ENCODE measurements around the gene MAPT. TPM values are rescaled to one million over a fixed set of nuclear protein-coding genes. Genes with fewer than 3 reads are reported as not detected.
"Not testable (repeated sequence)": the region's sequence is repeated elsewhere in the genome, so short reads cannot be mapped to it uniquely, and the experiment has no call there.

Gene MAPT
- total RNA-seq, 2 experiments from 2014 or later = 1.5 to 1.8 TPM

GRCh38 chr17:45949755-45950320 lies 55.5 kb downstream of the MAPT start:
- DNase-seq = no peak
- Mint-ChIP-seq H3K27me3 (peaks cover 14% of the 10 kb centered on the region), H3K4me3 (no peak overlapping the region), H3K4me1 (ENCODE audit: low read depth) (peaks cover 11% of the 10 kb centered on the region), H3K27ac (no peak overlapping the region), H3K36me3 (no peaks in the 10 kb centered on the region), H3K9me3 (no peaks in the 10 kb centered on the region)
- CTCF ChIA-PET = interaction anchor here (0.6 to 3.0 kb wide), 30 partner anchors 8 to 327 kb away, joined by 3 to 15 read pairs (median 4); partner anchors contain the start of gene MAPT
- intact Hi-C loops (cut with micrococcal nuclease) = no loop called here
- POLR2A ChIA-PET = no interaction called here

- Mint-ChIP-seq H3K4me1 (ENCODE audit: low read depth) (peaks cover 11% of the 10 kb centered on the region), H3K27ac (no peak overlapping the region), H3K36me3 (no peaks in the 10 kb centered on the region), H3K9me3 (no peaks in the 10 kb centered on the region), H3K27me3 (peaks cover 14% of the 10 kb centered on the region), H3K4me3 (no peak overlapping the region)
- no peak for DNase-seq
- ChIA-PET POLR2A (no interaction called here), CTCF (no interaction called here)
- intact Hi-C loops (cut with micrococcal nuclease) = no loop called here
These were observed 56.5 kb downstream of the MAPT start for GRCh38 chr17:45950888-45951287.

DNA sequence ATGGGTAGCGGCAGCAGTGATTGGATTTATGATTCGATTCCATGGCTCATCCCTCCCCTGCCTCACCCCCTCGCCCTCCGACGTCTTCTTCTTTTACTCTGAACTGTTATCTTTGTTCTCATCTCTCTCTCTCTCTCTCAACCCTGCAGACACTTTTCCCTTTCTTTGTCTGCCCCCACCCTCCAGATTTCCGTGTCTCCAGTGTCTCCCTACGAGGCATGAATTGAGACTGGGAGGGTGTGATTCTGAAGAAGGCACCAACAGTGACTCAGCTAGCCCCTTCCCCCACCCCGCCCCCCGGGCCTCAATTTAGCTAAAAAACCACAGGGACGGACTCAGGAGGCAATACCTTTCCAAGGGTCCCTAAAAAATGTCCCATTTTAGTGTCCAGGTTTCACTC lies 57.0 kb downstream of the MAPT start:
- DNase-seq = no peak
- H3K36me3 Mint-ChIP-seq = no peaks in the 10 kb centered on the region
- ChIA-PET POLR2A (no interaction called here), CTCF (no interaction called here)
- intact Hi-C loops (cut with micrococcal nuclease) = no loop called here
- H3K9me3 Mint-ChIP-seq = no peaks in the 10 kb centered on the region
- H3K27ac Mint-ChIP-seq = no peak overlapping the region
- peaks cover 14% of the 10 kb centered on the region for H3K27me3 Mint-ChIP-seq
- H3K4me1 Mint-ChIP-seq (ENCODE audit: low read depth) = peaks cover 11% of the 10 kb centered on the region
- H3K4me3 Mint-ChIP-seq = no peak overlapping the region

- POLR2A ChIA-PET = no interaction called here
These were observed 57.6 kb downstream of the MAPT start for GRCh38 chr17:45951941-45952340.

DNA sequence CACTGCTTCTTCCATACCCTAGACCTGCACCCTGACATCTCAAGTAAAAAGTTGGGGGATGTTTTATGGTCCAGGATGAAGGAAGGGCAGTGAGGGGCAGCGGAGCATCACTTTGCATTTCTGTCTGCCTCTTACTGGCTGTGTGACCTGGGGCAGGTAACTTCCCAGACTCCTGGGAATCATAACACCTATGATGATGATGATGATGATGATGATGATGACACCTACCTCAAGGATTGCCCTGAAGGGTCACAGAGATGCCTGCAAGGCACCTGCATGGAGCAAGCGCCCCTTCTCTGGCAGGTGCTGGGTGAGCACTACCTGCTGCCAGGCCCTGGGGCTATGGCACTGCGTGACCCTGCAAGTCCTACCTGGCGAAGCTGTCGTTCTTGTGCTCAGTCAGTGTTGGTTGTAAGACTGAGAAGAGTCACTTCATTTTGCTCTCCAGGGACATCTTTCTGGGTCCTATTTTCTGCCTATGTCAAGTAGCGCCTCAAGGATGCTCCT lies 58.5 kb downstream of the MAPT start:
- Mint-ChIP-seq H3K27ac (no peak overlapping the region), H3K27me3 (peaks cover 14% of the 10 kb centered on the region), H3K4me3 (no peak overlapping the region), H3K4me1 (ENCODE audit: low read depth) (peaks cover 11% of the 10 kb centered on the region), H3K36me3 (no peaks in the 10 kb centered on the region), H3K9me3 (no peaks in the 10 kb centered on the region)
- ChIA-PET CTCF (no interaction called here), POLR2A (no interaction called here)
- no peak for DNase-seq
- intact Hi-C loops (cut with micrococcal nuclease) = no loop called here

More at GRCh38 chr17:45951941-45952340, 57.6 kb downstream of the MAPT start:
- no peak overlapping the region for H3K27ac Mint-ChIP-seq
- no peaks in the 10 kb centered on the region for H3K9me3 Mint-ChIP-seq
- H3K36me3 Mint-ChIP-seq = no peaks in the 10 kb centered on the region
- intact Hi-C loops (cut with micrococcal nuclease) = no loop called here
- H3K27me3 Mint-ChIP-seq = peaks cover 14% of the 10 kb centered on the region
- peaks cover 11% of the 10 kb centered on the region for H3K4me1 Mint-ChIP-seq (ENCODE audit: low read depth)
- DNase-seq = no peak
- H3K4me3 Mint-ChIP-seq = no peak overlapping the region
- CTCF ChIA-PET = no interaction called here

DNA sequence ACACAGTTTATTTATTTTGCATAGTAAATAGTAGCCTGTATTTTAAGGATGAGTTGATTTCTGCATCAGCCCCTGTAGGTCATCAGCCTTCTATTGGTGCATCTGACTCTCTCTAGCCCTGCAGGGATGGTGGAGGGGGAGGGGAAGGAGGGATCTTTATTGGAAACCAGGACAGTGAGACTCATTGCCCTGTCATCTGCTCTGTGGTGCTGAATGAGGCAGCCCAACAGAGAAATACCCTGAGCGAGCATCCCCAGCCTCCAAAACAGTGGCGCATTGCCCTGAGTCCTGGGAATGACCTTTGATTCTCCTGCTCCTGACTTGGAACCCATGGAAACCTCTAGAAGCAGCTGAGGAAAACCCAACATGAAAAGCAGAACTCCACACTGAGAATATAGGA lies 59.2 kb downstream of the MAPT start:
- no peaks in the 10 kb centered on the region for H3K9me3 Mint-ChIP-seq
- no peak overlapping the region for H3K27ac Mint-ChIP-seq
- POLR2A ChIA-PET = no interaction called here
- no peak overlapping the region for H3K4me3 Mint-ChIP-seq
- peaks cover 14% of the 10 kb centered on the region for H3K27me3 Mint-ChIP-seq
- CTCF ChIA-PET = no interaction called here
- intact Hi-C loops (cut with micrococcal nuclease) = no loop called here
- no peak for DNase-seq
- H3K36me3 Mint-ChIP-seq = no peaks in the 10 kb centered on the region
- peaks cover 9% of the 10 kb centered on the region for H3K4me1 Mint-ChIP-seq (ENCODE audit: low read depth)

- H3K4me1 Mint-ChIP-seq (ENCODE audit: low read depth) = no peaks in the 10 kb centered on the region
- no peaks in the 10 kb centered on the region for H3K36me3 Mint-ChIP-seq
- H3K27me3 Mint-ChIP-seq = peaks cover 7% of the 10 kb centered on the region
- ChIA-PET CTCF (no interaction called here), POLR2A (no interaction called here)
- no peaks in the 10 kb centered on the region for H3K9me3 Mint-ChIP-seq
- H3K4me3 Mint-ChIP-seq = no peak overlapping the region
- DNase-seq = no peak
- intact Hi-C loops (cut with micrococcal nuclease) = no loop called here
- H3K27ac Mint-ChIP-seq = no peak overlapping the region
These were observed 60.6 kb downstream of the MAPT start for GRCh38 chr17:45954914-45955313.

GRCh38 chr17:45955326-45955725 lies 61.0 kb downstream of the MAPT start:
- intact Hi-C loops (cut with micrococcal nuclease) = no loop called here
- no peak overlapping the region for H3K27ac Mint-ChIP-seq
- peaks cover 6% of the 10 kb centered on the region for H3K27me3 Mint-ChIP-seq
- ChIA-PET CTCF (no interaction called here), POLR2A (no interaction called here)
- H3K9me3 Mint-ChIP-seq = no peaks in the 10 kb centered on the region
- H3K4me1 Mint-ChIP-seq (ENCODE audit: low read depth) = no peaks in the 10 kb centered on the region
- H3K4me3 Mint-ChIP-seq = no peak overlapping the region
- H3K36me3 Mint-ChIP-seq = no peaks in the 10 kb centered on the region
- DNase-seq = no peak

GRCh38 chr17:45956090-45956489 lies 61.7 kb downstream of the MAPT start:
- intact Hi-C loops (cut with micrococcal nuclease) = no loop called here

GRCh38 chr17:45956746-45957145 lies 62.4 kb downstream of the MAPT start:
- H3K4me1 Mint-ChIP-seq (ENCODE audit: low read depth); H3K36me3 Mint-ChIP-seq; CTCF ChIA-PET; intact Hi-C loops (cut with micrococcal nuclease); DNase-seq; H3K27me3 Mint-ChIP-seq; H3K27ac Mint-ChIP-seq; H3K9me3 Mint-ChIP-seq; H3K4me3 Mint-ChIP-seq; POLR2A ChIA-PET: not testable (repeated sequence)

More at GRCh38 chr17:45956090-45956489, 61.7 kb downstream of the MAPT start:
- Mint-ChIP-seq H3K4me1 (ENCODE audit: low read depth) (no peaks in the 10 kb centered on the region), H3K9me3 (no peaks in the 10 kb centered on the region), H3K27ac (no peak overlapping the region), H3K36me3 (no peaks in the 10 kb centered on the region), H3K4me3 (no peak overlapping the region), H3K27me3 (peaks cover 2% of the 10 kb centered on the region)
- CTCF ChIA-PET = no interaction called here
- no peak for DNase-seq
- POLR2A ChIA-PET = no interaction called here

DNA sequence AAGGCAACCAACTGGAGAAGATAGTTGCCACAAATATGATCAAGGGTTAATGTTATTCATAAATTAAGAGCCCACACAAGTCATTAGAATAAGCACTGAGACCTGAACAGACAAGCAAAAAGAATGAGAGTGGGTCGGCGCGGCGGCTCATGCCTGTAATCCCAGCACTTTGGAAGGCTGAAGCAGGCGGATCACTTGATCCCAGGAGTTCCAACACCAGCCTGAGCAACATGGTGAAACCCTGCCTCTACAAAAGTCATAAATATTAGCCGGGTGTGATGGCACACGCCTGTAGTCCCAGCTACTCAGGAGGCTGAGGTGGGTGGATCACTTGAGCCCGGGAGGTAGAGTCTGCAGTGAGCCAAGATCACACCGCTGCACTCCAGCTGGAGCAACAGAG lies 64.0 kb downstream of the MAPT start:
- Mint-ChIP-seq H3K27ac (no peak overlapping the region), H3K4me3 (no peak overlapping the region), H3K36me3 (no peaks in the 10 kb centered on the region), H3K9me3 (no peaks in the 10 kb centered on the region), H3K4me1 (ENCODE audit: low read depth) (no peaks in the 10 kb centered on the region), H3K27me3 (no peaks in the 10 kb centered on the region)
- no peak for DNase-seq
- ChIA-PET POLR2A (no interaction called here), CTCF (no interaction called here)
- intact Hi-C loops (cut with micrococcal nuclease) = no loop called here

DNA sequence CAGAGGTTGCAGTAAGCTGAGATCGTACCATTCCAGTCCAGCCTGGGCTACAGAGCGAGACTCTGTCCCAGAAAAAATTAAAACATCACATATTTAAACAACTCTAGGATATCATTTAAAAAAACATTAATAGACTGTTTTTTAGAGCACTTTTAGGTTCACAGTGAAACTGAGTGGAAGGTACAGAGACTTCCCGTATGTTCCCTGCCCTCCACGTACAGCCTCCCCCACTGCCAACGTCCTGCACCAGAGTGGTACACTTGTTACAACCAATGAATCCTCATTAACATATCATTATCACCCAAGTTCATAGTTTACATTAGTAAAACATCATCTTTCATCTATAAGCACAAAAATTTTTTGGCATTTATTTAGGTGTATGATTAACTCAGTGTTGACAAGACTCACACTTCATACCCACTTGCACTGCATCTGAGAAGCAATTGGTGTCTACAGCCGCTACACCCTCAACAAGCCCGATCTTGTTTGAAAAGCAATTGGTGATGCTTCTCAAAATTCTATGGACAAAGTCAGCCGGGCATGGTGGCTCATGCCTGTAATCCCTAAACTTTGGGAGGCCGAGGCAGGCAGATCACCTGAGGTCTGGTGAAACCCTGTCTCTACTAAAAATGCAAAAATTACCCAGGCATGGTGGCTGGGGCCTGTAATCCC lies 64.8 kb downstream of the MAPT start:
- intact Hi-C loops (cut with micrococcal nuclease) = no loop called here
- DNase-seq = no peak
- Mint-ChIP-seq H3K4me1 (ENCODE audit: low read depth) (no peaks in the 10 kb centered on the region), H3K4me3 (no peak overlapping the region), H3K27me3 (no peaks in the 10 kb centered on the region), H3K27ac (no peak overlapping the region), H3K9me3 (no peaks in the 10 kb centered on the region), H3K36me3 (no peaks in the 10 kb centered on the region)
- ChIA-PET CTCF (interaction anchor here (0.7 kb wide), 1 partner anchor 69 kb away, joined by 3 read pairs; no protein-coding TSS in a partner anchor), POLR2A (no interaction called here)

DNA sequence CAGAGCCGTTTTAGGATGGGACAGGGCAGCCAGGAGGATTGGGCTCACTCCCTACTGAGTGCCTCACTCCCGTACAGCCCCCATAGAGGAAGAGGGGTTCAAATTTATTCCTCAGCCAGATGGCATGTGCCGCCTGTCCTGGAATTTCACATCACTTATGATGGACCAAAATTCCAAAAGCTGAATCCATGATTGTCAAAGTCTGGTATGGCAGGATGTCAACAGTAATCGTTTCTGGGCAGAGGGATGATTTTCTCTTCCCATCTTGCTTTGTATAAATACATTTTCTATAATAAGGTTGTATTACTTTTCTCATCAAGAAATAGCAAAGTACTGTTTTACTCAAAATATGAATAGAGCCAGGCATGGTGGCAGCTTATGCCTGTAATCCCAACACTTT lies 66.0 kb downstream of the MAPT start:
- ChIA-PET POLR2A (no interaction called here), CTCF (no interaction called here)
- H3K27me3 Mint-ChIP-seq = no peaks in the 10 kb centered on the region
- no peak overlapping the region for H3K4me3 Mint-ChIP-seq
- intact Hi-C loops (cut with micrococcal nuclease) = no loop called here
- no peak overlapping the region for H3K27ac Mint-ChIP-seq
- no peak for DNase-seq
- no peaks in the 10 kb centered on the region for H3K36me3 Mint-ChIP-seq
- no peaks in the 10 kb centered on the region for H3K9me3 Mint-ChIP-seq
- no peaks in the 10 kb centered on the region for H3K4me1 Mint-ChIP-seq (ENCODE audit: low read depth)

Data from activated CD4-positive, alpha-beta memory T cell treated with anti-CD3 and anti-CD28 coated beads for 36 hours (primary cell).